Left ventricle myocardium superior (tissue), 1 donor: ENCODE measurements around the gene SDCBP2. TPM values are rescaled to one million over a fixed set of nuclear protein-coding genes. Genes with fewer than 3 reads are reported as not detected.
A peak's percentile ranks its signal among the peaks of the same experiment; 100 is the strongest.

Source experiments
- ATAC-seq: fragments of 200-7000 bp; cut with Tn5 transposase; one replicate; pipeline ENCODE4 v1.9.1; 2020; ENCODE audit warnings: mild to moderate bottlenecking, moderate library complexity
- DNase-seq: peaks from one replicate; pipeline ENCODE4 v3.0.0-alpha.2; 2020
- intact Hi-C: fragments of 100-400 bp; cut with micrococcal nuclease; formaldehyde crosslinking; loops from one replicate; pipeline ENCODE4 v1.11.0; 2022
- long read RNA-seq: library from polyadenylated mRNA; unstranded; transcript quantifications from one replicate; pipeline ENCODE4 v2.0.0, GENCODE V29; 2021
- total RNA-seq: library from RNA; stranded (reverse); fragmentation: NEBNext Ultra II Directional; extraction: Animal tissue kit (Norgen Biotek cat#: 25700); gene quantifications from one replicate; pipeline ENCODE4 v1.2.1, GENCODE V29; 2021
- donor health status: DM: no; HTN: yes; CAD: no; lungs with severe emphysema.

SDCBP2 gene, protein sequence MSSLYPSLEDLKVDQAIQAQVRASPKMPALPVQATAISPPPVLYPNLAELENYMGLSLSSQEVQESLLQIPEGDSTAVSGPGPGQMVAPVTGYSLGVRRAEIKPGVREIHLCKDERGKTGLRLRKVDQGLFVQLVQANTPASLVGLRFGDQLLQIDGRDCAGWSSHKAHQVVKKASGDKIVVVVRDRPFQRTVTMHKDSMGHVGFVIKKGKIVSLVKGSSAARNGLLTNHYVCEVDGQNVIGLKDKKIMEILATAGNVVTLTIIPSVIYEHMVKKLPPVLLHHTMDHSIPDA
- total RNA-seq, result 1.5 TPM
- long read RNA-seq, partial matches to known transcripts, result 1 of 3 reads
- long read RNA-seq, other reads (novel, unspliced or antisense), result 0 of 3 reads

DNA sequence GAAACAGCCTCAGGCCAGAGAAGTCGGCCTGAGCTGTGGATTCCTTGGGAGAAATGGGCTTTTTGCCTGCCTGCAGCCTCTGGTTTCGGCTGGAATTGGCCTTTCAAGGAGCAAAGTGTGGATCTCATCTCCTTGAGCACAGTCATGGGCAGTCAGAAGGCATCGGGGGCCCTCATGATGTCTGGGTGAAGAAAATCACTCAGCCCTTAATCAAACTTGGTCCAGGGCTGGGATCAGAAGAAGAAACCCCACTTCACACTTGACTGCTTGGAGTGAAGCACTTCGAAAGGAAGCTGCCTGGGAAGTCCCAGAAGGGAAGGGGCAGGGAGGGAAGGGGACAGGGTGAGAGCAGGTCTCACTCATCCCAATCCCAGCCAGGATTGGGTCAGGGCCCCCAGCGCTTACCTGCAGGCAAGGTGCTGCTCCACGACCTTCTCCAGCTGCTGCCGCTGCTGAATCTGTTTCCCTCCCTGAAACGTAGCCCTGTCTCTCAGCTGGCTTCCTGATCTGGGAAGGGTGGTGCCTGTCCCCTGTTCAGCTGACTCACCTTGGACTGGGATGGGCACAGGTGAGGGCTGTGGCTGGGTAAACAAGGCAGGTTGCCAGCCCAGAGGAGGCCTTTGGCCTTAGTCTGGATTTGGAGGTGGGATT, at the start of gene SDCBP2:
TSS of gene SDCBP2 (minus strand) at position 460 of the 651 bp plus-strand sequence. CDS start 8,723 bp downstream, outside the sequence.
- intact Hi-C loops, result loop anchor here (5.0 kb wide), 1 partner anchor 63 kb away; the partner anchor contains the start of gene FKBP1A
- ATAC-seq (no peak), DNase-seq (no peak)

DNA sequence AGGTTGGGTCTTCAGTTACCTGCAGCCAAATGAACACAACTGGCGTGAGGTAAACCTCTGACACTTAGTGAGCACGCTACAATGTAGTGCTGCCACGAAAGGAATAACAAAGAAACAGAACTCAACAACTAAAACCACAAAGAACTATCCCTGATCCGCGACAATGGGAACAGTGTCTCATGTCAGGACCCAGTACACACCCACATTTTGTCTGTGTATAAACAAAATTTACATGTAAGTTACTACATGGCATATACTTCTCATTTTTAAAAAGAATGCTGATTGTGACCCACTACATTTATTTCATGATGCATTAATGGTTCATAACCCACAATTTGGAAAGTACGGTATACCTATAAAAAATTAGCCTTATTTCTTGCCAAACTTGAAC, 49.8 kb upstream of the SDCBP2 start:
- intact Hi-C loops, result no loop called here
- ATAC-seq (no peak), DNase-seq (no peak)

DNA sequence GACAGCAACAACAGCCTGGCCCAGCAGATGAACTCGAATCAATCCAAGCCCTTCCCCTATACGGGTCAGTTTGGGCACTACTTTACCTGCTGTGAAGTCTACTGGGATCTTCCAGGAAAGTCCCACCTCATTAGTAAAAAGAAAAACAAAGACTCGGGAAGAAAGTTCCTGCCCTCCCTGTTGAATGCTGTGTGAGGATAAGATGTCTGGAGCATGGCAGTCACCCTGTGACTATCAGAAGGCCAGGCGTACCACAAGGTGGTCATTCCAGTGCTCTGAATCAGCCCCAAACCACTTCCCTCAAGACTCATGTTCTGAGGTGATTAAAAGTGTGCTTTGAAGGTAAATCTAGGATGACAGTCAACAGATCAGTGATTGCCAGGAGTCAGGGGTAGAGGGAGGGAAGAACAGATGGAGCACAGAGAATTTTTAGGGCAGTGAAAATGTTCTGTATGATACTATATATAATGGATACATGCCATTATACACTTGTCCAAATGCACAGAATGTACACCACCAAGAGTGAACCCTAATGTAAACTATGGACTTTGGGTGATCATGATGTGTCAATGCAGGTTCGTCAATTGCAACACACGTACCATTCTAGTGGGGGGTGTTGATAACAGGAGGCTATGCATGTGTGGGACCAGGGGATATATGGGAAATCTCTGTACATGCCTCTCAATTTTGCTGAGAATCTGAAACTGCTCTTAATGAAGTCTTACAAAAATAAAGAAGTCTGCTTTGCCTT, 49.2 kb upstream of the SDCBP2 start:
- intact Hi-C loops, result no loop called here
- no peak for DNase-seq
- no peak for ATAC-seq

DNA sequence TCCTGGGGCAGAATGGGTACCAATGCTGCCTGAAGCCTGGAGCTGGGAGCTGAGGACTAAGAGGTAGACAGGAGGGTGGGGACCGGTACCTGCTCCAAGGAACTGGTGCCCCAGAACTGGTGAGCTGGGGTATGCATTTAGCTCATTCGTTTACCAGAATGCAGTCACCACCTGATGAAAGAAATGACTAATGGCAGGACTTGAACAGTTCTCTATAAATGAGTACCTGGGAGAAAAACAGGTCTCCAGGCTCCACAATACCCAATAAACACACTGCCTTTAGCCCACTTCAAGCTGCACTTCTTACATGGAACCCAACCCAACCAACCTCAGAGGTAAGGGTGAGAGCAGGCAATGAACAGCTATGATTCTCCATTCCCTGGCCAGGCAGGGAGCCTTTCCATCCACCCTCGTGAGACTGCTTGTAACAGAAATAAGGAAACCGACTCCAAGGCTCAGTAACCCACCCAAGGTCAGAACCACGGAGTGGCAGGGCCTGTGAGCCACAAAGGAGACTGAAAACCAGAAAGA, 48.5 kb upstream of the SDCBP2 start:
- no peak for DNase-seq
- intact Hi-C loops, result no loop called here
- no peak for ATAC-seq

DNA sequence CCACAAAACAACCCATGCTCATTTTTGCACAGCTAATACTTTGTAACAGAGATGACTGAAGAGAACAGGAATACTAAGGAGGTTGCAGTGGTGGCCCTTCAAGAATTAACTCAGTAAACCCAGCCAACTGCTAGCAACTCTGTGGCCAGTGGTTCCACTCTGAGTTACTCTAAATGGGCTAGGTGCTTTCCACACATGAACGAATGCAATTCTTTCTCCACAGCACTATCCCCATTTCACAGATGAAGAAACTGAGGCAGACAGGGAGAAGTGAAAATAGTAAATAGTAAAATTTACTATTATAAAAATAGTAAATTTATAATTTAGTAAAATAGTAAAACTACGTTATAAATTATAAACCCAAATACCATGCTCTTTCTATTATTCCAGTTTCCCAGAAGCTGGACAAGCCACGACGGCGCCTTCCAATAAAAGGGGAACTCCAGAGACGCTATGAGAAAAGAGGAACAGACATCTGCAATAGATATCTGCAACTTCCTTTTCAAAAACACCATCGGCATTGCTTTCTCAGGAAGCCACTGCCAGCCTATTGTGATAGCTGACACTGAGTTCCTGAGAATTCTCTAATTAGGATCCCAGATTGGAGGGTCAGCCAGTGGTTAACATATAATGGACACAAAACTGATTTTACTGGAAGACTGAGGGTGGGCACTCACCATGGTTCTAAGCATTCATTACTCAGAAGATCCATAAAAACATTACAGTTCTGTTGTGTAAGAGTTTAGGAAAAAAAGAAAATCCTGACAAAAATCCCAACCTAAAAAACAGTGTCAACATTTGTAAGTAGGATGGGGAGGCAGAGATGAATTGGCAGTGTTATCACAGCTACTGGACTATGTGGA, 47.7 kb upstream of the SDCBP2 start:
- DNase-seq (no peak), ATAC-seq (peak; percentile 40)
- intact Hi-C loops, result no loop called here

DNA sequence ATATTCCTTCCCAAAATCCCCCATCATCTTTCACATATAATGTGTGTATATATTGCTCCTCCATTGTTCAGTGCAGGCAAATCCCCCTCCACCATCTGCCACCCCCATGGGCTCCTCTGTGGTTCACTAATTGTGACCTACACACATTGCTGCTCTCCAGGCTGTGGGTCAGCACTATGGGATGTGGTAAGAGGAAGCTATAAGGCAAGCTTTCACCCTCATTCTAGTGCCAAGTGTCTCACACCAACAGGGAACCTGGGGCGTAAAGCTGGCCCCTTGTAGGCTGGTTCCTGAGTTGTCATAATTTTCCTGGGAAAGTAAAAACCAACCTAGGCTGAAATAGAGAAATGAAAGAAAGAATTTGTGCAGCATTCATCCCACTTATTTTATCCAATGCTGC, 47.1 kb upstream of the SDCBP2 start:
- intact Hi-C loops, result no loop called here
- no peak for DNase-seq
- peak; percentile 25 for ATAC-seq

DNA sequence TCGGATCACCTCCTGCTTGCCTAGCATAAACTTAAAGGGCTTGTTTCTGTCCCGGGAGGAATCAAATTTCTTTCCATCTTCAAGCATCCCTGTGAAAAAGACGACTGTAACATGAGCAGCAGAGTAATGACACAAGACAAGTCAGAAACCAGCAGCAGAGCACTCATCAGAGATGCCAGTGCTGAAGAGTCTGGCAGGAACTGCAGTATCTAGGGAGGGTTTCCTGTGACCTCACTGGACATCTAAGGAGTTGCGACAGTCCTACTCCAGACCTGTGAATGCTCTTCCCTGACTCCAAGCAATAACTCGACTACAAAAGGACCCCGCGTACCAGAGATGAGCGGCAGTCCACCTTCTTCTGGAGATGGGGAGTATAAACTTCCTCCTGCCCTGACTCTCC, 46.6 kb upstream of the SDCBP2 start:
- ATAC-seq (peak; percentile 51), DNase-seq (no peak)
- intact Hi-C loops, result no loop called here

DNA sequence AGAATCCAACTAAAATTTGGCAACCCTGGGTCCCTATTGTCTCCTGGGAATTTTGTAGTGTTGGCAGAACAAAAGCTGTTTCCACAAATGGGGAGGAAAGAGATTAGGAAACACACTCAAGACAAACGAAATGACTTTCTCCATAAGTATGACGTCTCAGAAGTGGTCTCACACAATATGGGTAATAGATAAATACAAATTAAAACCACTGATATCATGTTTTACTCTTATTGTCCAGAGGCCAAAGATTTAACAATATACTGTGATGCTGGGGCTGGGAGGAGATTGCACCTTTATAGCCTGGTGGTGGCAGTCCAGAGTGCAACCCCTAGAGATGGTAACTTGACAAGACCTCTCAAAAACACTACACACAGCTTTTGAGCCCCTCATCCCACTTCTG, 45.3 kb upstream of the SDCBP2 start:
- intact Hi-C loops, result no loop called here
- DNase-seq, result no peak
- peak; percentile 22 for ATAC-seq

DNA sequence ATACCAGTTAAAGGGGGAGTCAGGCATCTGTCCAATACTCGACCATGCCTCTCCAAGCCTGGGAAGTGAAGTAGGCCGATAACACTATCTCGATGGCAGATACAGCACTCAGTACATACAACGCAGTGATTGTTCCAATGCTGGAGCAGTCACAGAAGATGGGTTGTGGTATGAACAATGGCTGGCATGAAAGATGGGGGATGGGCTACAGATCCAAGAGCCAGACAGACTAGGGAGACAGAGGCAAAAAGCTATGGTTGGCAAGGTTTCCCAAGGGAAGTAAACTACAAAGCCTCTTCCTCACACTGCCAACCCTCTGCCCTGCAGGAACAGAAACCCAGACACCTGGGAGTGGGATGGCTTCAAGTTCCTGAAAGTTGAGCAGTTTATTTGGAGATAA, 44.7 kb upstream of the SDCBP2 start:
- intact Hi-C loops, result no loop called here
- ATAC-seq, result no peak
- DNase-seq, result no peak

DNA sequence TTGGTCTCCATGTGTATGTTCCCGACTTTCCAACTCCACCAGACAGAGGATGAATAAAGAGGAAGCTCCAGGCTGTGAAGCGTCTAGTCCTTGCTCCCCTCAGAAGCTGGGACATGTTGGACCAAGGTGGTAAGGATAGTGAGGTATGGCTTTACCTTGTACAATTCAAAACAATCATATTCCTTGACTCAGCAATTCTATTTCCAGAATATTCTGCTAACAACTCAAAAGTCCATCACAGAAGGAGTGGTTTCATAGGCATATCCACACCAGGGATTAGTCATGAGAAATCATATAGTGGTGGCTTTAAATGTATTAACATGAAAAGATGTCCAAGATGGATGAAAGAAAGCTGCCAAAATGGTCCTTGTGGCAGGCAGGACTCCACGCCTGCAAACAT, 44.1 kb upstream of the SDCBP2 start:
- DNase-seq (no peak), ATAC-seq (no peak)
- intact Hi-C loops, result no loop called here

DNA sequence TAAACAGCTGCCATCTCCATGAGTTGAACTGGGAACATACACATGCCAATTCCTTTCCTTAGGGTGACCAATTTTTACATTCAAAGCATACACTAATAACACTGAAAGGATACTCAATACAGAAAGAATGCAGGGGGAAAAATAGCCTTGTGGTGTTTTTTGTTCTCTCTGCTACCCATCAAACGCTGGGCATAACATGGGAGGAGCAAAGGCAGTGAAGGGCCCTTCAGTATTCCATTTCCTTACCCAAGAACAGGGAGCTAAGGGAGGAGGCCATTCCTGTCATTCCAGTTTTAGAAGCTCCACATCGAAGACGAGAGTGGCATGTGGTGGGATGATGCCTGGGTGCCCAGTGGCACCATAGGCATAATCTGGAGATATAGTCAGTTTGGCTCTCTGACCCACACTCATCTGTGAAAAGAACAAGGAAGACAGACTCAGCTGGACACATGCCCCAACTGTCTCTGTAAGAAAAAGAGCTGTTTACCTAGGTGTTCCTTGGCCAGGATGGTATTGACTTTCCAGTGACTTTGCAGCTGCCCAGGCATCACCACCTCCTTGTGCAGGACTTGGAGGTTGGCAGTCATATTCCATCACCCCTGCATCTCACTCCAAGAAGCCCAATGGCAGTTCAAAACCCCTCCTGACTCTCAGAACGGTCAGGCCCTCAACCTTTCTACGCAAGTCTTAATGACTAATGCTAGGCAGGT, 43.0 kb upstream of the SDCBP2 start:
- intact Hi-C loops, result no loop called here
- DNase-seq (no peak), ATAC-seq (no peak)

DNA sequence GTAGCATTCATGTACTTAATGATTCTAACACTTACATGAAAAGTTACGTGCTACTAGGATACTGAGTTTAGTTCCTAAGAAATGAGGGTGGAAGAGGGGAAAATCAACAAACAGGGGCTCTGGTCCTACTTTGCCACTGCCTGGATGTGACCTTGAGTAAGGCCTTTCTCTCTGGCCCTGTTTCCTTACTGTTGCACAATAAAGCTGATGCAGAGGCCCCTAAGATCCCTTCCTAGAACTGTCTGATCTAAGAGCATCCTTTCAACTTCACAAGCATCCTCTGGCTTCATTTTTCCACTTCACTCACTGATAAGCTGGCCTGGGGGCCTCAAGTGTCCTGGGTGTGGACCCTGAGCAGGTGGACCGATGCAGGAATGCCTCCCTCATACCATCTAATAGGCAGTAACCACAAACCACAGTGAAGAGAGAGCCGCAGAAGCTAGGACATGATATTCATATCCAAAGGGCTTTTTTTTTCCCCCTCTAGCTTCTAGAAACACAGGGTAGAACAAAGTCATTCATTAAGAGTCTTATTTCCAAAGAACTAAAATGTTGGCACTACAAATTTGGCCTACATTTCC, 42.4 kb upstream of the SDCBP2 start:
- peak; percentile 64 for ATAC-seq
- intact Hi-C loops, result no loop called here
- DNase-seq, result no peak

DNA sequence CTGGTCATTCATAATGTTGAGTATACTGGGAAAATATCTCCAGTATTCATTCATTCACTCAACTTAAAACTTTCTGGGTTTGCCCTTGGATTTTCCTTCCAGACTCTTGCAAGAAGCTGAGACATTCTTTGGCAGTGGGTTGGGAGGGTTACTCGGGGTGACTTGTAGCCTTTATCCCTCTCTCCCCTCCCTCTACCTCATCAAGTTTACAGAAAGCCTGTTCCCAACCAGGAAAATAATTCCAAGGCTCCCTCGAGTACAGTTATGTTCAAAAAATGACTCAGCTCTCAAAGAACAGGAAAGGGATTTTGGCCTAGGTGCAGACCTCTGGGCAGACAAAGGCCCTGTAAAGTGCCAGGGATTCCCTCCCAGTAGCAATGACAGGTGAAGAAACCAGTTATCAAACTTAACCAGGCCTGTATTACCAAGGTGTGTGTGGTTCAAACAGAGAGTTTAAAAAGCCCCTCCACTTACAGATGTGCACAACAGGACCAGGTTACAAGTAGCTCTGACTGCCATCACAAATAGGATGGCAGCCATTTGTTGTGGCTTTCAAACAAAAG, 41.7 kb upstream of the SDCBP2 start:
- ATAC-seq (peak; percentile 75), DNase-seq (no peak)
- intact Hi-C loops, result no loop called here

DNA sequence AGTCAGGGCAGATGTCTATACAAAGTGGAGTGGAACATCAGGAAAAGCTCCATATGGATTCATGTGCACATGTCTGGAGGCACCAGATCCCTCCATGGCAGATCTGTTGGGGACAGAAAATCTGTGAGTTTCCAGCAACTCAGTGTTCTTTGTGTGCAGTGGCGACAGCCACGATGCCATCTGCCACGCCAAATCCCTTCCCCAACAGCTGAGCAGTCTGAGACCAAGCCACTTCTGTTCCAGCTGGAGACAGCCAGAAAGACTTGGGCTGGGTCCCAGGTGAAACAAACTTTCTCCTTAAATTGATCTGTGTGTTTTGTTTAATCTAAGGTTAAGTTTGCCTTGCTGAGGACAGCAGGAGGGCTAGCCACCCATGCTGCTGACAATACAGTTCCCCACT, 41.0 kb upstream of the SDCBP2 start:
- ATAC-seq (no peak), DNase-seq (no peak)
- intact Hi-C loops, result no loop called here

DNA sequence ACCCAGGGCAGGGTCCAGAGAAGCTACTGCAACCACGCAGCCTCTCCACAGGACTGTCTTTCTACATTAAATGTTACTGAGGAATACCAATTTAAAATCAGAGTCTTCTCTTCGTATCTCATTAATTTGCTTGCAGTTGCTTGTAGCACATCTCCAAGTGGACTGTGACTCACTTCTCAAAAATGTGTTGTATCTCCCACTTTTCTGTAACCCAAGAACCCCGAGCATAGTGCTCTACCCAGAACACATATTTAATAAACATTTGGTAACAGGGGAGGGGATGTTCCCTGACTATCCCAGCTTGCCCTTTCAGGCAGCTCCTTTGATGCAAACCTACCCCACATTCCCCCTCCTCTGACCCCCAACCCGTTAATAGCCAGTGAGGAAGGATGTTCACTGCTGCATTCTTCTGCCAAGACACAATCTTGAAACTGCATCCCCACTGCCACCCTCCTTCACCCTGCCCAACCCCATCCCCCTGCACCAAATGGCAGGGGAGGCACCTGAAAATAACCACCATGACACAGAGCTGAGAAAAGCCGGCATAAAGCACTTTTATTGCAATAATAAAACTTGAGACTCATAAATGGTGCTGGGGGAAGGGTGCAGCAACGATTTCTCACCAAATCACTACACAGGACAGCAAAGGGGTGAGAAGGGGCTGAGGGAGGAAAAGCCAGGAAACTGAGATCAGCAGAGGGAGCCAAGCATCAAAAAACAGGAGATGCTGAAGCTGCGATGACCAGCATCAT, 39.7 kb upstream of the SDCBP2 start:
- intact Hi-C loops, result no loop called here
- no peak for DNase-seq
- ATAC-seq, result no peak

DNA sequence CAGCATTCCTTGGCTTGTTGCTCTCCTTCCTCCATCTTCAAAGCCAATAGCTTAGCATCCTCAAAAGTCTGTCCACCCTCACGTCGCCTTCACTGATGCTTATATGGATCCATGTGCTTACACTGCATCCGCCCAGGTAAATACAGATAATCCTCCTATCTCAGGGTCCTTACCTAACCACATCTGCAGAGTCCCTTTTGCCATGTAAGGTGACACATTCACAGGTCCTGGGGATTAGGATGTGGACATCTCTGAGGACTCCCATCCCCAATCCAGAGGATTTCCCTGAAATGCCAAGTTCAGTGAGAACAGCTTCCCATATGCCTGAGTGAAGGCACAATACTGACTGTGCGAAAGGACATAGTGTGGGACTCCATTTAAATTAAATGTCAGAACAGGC, 38.5 kb upstream of the SDCBP2 start:
- intact Hi-C loops, result no loop called here
- no peak for ATAC-seq
- DNase-seq, result no peak

DNA sequence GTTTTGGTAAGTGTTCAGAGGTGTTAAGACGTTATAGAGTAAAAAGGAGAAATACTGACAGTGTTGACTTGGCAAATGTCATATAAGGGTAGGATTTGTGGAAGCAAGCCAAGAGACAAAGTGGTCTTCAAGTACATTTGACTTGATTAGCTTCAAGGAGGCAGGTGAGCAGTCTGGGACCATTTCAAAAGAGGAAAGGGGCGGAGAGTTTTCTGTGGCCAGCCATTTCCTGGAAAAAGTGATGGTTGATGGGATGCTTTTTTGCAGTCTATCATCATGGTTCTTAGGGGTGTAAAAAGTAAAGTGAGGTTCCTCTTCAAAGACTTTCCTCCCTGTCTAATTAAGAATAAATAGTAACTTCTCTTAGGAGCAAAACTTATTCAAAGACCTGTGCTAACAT, 35.2 kb upstream of the SDCBP2 start:
- DNase-seq (no peak), ATAC-seq (no peak)
- intact Hi-C loops, result no loop called here
